ENCODE measurements around the gene ETS2. TPM values are rescaled to one million over a fixed set of nuclear protein-coding genes. Genes with fewer than 3 reads are reported as not detected.
A peak's percentile ranks its signal among the peaks of the same experiment; 100 is the strongest.

The ETS2 gene
- total and polyA plus RNA-seq, 2 experiments from 2014 or later, result 4.4 to 7.3 TPM

DNA sequence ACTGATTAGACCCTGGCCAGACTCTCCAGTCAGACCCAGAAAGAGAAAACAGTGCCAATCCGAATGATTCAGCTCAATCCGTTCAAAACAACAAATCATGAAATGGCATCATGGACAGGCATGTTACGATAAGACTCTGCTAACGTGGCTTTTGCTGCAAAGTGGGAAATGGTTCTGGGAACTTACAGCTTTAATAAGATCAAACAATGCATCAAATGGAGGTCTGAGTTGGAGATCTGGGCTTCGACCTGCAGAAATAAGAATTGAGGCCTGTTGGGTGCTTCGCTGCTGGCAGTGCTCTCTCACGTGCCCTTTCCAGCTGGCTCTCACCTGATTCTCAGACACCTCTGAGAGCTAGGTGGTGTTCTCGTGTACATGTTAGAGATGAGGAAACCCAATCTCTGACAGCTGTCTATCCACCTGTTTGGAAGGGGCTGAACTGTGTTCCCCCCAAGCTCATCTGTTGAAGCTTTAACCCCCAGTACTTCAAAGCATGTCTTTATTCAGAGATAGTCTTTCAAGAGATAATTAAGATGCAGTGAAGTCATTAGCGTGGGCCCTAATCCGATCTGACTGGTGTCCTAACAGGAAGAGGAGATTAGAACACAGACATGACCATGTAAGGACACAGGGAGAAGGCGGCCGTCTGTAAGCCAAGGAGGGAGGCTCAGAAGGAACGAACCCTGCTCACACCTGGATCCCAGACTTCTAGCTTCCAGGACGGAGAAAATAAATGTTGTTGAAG is 45.5 kb upstream of the ETS2 start:
- no peaks in the 10 kb centered on the region for H3K79me2 ChIP-seq (ENCODE audit: insufficient read depth)
- no peak overlapping the region for H3K9ac ChIP-seq
- peaks cover 49% of the 10 kb centered on the region for H3K4me1 ChIP-seq (ENCODE audit: insufficient read depth)
- H2AFZ ChIP-seq, result peak overlapping the region; percentile 31
- in situ Hi-C loops (cut with MboI), result no loop called here
- no peaks in the 10 kb centered on the region for H3K36me3 ChIP-seq (ENCODE audit: low read depth)
- H4K20me1 ChIP-seq (ENCODE audit: insufficient read depth), result no peaks in the 10 kb centered on the region
- H3K27ac ChIP-seq, result peak overlapping the region; percentile 38
- H3K4me3 ChIP-seq, result no peak overlapping the region
- no peaks in the 10 kb centered on the region for H3K9me2 ChIP-seq (ENCODE audit: insufficient read depth)
- TF ChIP-seq EZH2 (IDR thresholded peaks at IDR 0.05; ENCODE audit: insufficient read depth, poor library complexity, severe bottlenecking) (no peak), EZH2phosphoT487 (IDR thresholded peaks at IDR 0.05; ENCODE audit: insufficient read depth, low read depth) (no peak)
- peaks cover 29% of the 10 kb centered on the region for H3F3A ChIP-seq (ENCODE audit: insufficient read depth)
- no peaks in the 10 kb centered on the region for H3K9me3 ChIP-seq (ENCODE audit: low read depth)
- 75 to 77% methylated on average over 14 of the region's 14 CpGs for WGBS, 2 experiments (ENCODE audit: low coverage in 1 of 2, low lambda C conversion rate in 2 of 2, missing lambda C conversion rate in 2 of 2)
- H3K27me3 ChIP-seq (replicated peaks; ENCODE audit: insufficient read depth), result no peaks in the 10 kb centered on the region
- peak overlapping the region; percentile 10 for H3K4me2 ChIP-seq (ENCODE audit: unreplicated experiment)
- DNase-seq, result peak; percentile 38

DNA sequence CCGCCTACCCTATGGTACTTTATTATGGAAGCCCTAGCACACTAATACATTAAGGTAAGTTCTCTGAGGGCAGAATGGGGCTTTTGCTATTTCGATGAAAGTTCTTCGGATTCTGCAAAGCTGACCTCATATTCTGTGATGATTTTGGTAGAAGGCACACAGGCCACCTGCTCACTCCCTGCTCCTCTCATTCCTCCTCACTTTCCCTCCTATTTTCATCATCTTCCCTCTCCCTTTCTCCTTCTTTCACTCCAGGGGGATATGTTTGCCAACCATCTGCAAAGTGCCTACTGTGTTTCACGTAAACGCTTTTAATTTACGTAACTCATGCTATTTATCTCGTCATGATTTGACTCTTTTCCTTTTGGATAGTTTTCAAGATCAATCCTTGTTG is 45.0 kb upstream of the ETS2 start:
- no peak overlapping the region for H3K4me3 ChIP-seq
- H3K79me2 ChIP-seq (ENCODE audit: insufficient read depth), result no peaks in the 10 kb centered on the region
- peaks cover 25% of the 10 kb centered on the region for H3F3A ChIP-seq (ENCODE audit: insufficient read depth)
- peaks cover 45% of the 10 kb centered on the region for H3K4me1 ChIP-seq (ENCODE audit: insufficient read depth)
- in situ Hi-C loops (cut with MboI), result no loop called here
- no peaks in the 10 kb centered on the region for H3K9me2 ChIP-seq (ENCODE audit: insufficient read depth)
- no peak overlapping the region for H3K9ac ChIP-seq
- H3K27ac ChIP-seq, result no peak overlapping the region
- H3K27me3 ChIP-seq (replicated peaks; ENCODE audit: insufficient read depth), result no peaks in the 10 kb centered on the region
- H3K9me3 ChIP-seq (ENCODE audit: low read depth), result no peaks in the 10 kb centered on the region
- no peaks in the 10 kb centered on the region for H4K20me1 ChIP-seq (ENCODE audit: insufficient read depth)
- no peak for DNase-seq
- TF ChIP-seq EZH2 (IDR thresholded peaks at IDR 0.05; ENCODE audit: insufficient read depth, poor library complexity, severe bottlenecking) (no peak), EZH2phosphoT487 (IDR thresholded peaks at IDR 0.05; ENCODE audit: insufficient read depth, low read depth) (no peak)
- H2AFZ ChIP-seq, result no peak overlapping the region
- WGBS, 2 experiments (ENCODE audit: low coverage in 1 of 2, low lambda C conversion rate in 2 of 2, missing lambda C conversion rate in 2 of 2), result 90% methylated on average over 7 of the region's 7 CpGs
- no peaks in the 10 kb centered on the region for H3K36me3 ChIP-seq (ENCODE audit: low read depth)
- H3K4me2 ChIP-seq (ENCODE audit: unreplicated experiment), result no peak overlapping the region

DNA sequence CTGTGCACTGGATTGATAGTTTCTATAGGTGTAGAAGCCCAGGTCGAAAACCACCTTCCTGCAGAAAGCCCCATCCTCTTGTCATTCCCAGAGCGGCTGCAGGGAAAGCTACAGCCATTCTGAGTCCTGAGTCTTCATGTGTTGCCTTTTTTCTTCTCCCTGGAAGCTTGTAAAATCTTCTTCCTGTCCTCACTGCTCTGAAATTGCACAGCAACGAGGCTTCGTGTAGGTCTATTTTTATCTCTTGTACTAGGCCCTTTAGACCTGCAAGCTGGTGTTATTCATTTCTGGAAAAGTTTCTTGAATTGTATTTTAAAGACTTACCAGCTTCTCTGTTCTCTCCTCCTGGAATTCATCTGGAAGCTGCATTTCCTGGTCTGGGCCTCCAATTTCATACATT is 44.2 kb upstream of the ETS2 start:
- DNase-seq, result no peak
- Histone ChIP-seq H3K36me3 (ENCODE audit: low read depth) (no peaks in the 10 kb centered on the region), H3K9me3 (ENCODE audit: low read depth) (no peaks in the 10 kb centered on the region), H2AFZ (no peak overlapping the region; the same call in 1 of the 2 replicates), H3K4me2 (ENCODE audit: unreplicated experiment) (no peak overlapping the region), H3K79me2 (ENCODE audit: insufficient read depth) (no peaks in the 10 kb centered on the region), H3K9me2 (ENCODE audit: insufficient read depth) (no peaks in the 10 kb centered on the region), H3F3A (ENCODE audit: insufficient read depth) (peaks cover 18% of the 10 kb centered on the region), H3K27ac (no peak overlapping the region), H4K20me1 (ENCODE audit: insufficient read depth) (no peaks in the 10 kb centered on the region), H3K4me3 (no peak overlapping the region), H3K4me1 (ENCODE audit: insufficient read depth) (peaks cover 38% of the 10 kb centered on the region), H3K9ac (no peak overlapping the region), H3K27me3 (replicated peaks; ENCODE audit: insufficient read depth) (no peaks in the 10 kb centered on the region)
- TF ChIP-seq EZH2phosphoT487 (IDR thresholded peaks at IDR 0.05; ENCODE audit: insufficient read depth, low read depth), result no peak
- TF ChIP-seq EZH2 (IDR thresholded peaks at IDR 0.05; ENCODE audit: insufficient read depth, poor library complexity, severe bottlenecking), result no peak
- 63 to 66% methylated on average over 4 of the region's 4 CpGs for whole genome bisulfite sequencing, 2 experiments (ENCODE audit: low coverage in 1 of 2, low lambda C conversion rate in 2 of 2, missing lambda C conversion rate in 2 of 2)
- in situ Hi-C loops (cut with MboI), result no loop called here

DNA sequence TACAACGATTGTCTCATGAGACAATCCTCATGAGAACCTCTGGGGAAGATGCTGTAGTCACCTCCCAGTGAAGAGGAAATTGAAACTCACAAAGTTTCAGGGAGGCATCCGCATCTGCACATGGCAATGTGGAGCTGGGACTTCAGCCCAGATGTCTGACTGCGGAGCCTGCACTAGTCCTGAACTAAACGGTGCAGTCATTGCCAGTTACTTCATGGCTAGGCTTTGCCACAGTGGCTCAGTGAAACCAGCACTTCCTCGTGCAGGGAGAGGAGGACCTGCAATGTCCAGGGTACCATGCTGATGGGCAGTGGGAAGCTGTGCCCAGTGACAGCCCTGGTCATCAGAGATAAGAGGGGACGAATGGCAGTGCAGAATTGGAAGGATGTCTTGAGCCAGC is 40.7 kb upstream of the ETS2 start:
- Histone ChIP-seq H3F3A (ENCODE audit: insufficient read depth) (peaks cover 25% of the 10 kb centered on the region), H4K20me1 (ENCODE audit: insufficient read depth) (no peaks in the 10 kb centered on the region), H2AFZ (no peak overlapping the region), H3K27ac (no peak overlapping the region), H3K4me2 (ENCODE audit: unreplicated experiment) (no peak overlapping the region), H3K9me2 (ENCODE audit: insufficient read depth) (no peaks in the 10 kb centered on the region), H3K79me2 (ENCODE audit: insufficient read depth) (no peaks in the 10 kb centered on the region), H3K4me3 (no peak overlapping the region), H3K36me3 (ENCODE audit: low read depth) (no peaks in the 10 kb centered on the region), H3K9me3 (ENCODE audit: low read depth) (no peaks in the 10 kb centered on the region), H3K4me1 (ENCODE audit: insufficient read depth) (peaks cover 23% of the 10 kb centered on the region), H3K27me3 (replicated peaks; ENCODE audit: insufficient read depth) (no peaks in the 10 kb centered on the region), H3K9ac (no peak overlapping the region)
- in situ Hi-C loops (cut with MboI), result no loop called here
- TF ChIP-seq EZH2phosphoT487 (IDR thresholded peaks at IDR 0.05; ENCODE audit: insufficient read depth, low read depth) (no peak), EZH2 (IDR thresholded peaks at IDR 0.05; ENCODE audit: insufficient read depth, poor library complexity, severe bottlenecking) (no peak)
- DNase-seq, result peak; percentile 40
- WGBS, 2 experiments (ENCODE audit: low coverage in 1 of 2, low lambda C conversion rate in 2 of 2, missing lambda C conversion rate in 2 of 2), result 29% methylated on average over 6 of the region's 6 CpGs

Data from GM23248 (cell line).